ENCODE data around the gene KCNJ5. TPM values are rescaled to one million over a fixed set of nuclear protein-coding genes. Genes with fewer than 3 reads are reported as not detected.
A peak's percentile ranks its signal among the peaks of the same experiment; 100 is the strongest.

The KCNJ5 gene
- total RNA-seq, 1 donor from 2014 or later, result 12.9 TPM

- DNase-seq (no peak), ATAC-seq (no peak)
- intact Hi-C loops (cut with DNase I), result loop anchor here (5.0 kb wide), 1 partner anchor 69 kb away; no protein-coding TSS in a partner anchor
- Histone ChIP-seq H3K9me3 (no peaks in the 10 kb centered on the region), H3K36me3 (no peaks in the 10 kb centered on the region), H3K4me3 (no peak overlapping the region), H3K4me1 (peaks cover 33% of the 10 kb centered on the region), H3K27me3 (ENCODE audit: low read depth) (peaks cover 16% of the 10 kb centered on the region), H3K27ac (no peak overlapping the region)
- TF ChIP-seq, protein P1, sequence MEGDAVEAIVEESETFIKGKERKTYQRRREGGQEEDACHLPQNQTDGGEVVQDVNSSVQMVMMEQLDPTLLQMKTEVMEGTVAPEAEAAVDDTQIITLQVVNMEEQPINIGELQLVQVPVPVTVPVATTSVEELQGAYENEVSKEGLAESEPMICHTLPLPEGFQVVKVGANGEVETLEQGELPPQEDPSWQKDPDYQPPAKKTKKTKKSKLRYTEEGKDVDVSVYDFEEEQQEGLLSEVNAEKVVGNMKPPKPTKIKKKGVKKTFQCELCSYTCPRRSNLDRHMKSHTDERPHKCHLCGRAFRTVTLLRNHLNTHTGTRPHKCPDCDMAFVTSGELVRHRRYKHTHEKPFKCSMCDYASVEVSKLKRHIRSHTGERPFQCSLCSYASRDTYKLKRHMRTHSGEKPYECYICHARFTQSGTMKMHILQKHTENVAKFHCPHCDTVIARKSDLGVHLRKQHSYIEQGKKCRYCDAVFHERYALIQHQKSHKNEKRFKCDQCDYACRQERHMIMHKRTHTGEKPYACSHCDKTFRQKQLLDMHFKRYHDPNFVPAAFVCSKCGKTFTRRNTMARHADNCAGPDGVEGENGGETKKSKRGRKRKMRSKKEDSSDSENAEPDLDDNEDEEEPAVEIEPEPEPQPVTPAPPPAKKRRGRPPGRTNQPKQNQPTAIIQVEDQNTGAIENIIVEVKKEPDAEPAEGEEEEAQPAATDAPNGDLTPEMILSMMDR (IDR thresholded peaks at IDR 0.05), result no peak
Observed at GRCh38 chr11:128888034-128888985, 2.8 kb upstream of the KCNJ5 start.

DNA sequence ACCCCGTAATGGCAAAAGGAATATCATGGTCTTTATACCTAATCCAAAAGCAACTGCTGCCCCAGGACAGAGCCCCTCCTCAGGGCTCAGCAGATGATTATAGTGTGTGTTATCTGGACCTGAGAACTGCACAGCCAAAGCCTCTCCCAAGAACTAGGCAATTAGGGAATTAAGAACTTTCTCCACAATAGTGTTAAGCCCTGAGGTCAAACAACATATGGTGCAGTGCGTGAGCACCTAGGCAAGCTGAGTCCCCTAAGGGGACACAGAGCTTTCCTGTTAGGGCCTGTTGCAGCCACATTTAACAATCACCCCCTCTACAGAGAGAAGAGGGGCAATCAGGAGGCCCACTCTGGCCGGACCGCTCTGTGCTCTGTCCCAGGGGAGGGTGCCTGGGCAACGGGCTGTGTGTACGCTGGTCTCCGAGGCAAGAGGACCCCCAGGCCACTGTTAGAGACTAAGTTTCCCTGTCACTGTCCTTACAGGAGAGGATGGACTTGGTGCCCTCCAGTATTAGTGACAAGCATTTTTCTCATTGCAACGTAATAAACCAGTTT lies 1.4 kb upstream of the KCNJ5 start:
- no peak overlapping the region for H3K27ac ChIP-seq
- no peaks in the 10 kb centered on the region for H3K36me3 ChIP-seq
- peaks cover 45% of the 10 kb centered on the region for H3K4me1 ChIP-seq
- H3K4me3 ChIP-seq, result no peak overlapping the region
- intact Hi-C loops (cut with DNase I), result loop anchor here (5.0 kb wide), 1 partner anchor 68 kb away; no protein-coding TSS in a partner anchor
- peaks cover 16% of the 10 kb centered on the region for H3K27me3 ChIP-seq (ENCODE audit: low read depth)
- no peaks in the 10 kb centered on the region for H3K9me3 ChIP-seq
- TF ChIP-seq, protein P1 (IDR thresholded peaks at IDR 0.05), result no peak
- DNase-seq (no peak), ATAC-seq (no peak)

GRCh38 chr11:128890216-128890542 lies 977 bp upstream of the KCNJ5 start:
- DNase-seq (no peak), ATAC-seq (no peak)
- Histone ChIP-seq H3K4me3 (peak overlapping the region; percentile 62), H3K27me3 (ENCODE audit: low read depth) (peaks cover 16% of the 10 kb centered on the region), H3K4me1 (peaks cover 49% of the 10 kb centered on the region), H3K27ac (peak overlapping the region; percentile 18), H3K36me3 (no peaks in the 10 kb centered on the region), H3K9me3 (no peaks in the 10 kb centered on the region)
- TF ChIP-seq, protein P1 (IDR thresholded peaks at IDR 0.05), result no peak
- intact Hi-C loops (cut with DNase I), result no loop called here

DNA sequence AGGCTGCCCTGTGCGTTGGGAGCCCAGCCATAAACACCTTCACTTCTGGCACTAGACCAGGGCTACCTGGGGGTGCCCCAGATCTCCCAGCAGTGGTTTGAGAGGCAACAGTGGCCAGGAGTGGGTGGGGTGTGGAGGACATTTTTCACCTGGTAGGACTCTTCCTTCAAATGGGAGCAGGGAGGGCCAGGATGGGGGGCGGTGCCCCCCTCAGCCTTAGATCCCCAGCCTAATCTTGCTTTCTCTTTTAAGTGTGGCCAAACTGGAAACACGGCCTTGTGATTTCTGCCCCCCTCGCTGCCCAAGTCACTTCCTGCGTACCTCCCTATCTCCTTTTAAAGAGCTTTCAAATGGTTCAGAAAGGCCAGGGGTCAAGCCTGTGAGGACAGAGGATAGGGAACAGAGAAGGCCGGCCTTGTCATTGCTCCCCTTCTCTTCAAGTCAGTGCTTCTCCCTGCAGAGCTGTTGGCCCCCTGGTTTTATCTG lies 800 bp downstream of the KCNJ5 start:
- TF ChIP-seq, protein P1 (IDR thresholded peaks at IDR 0.05), result no peak
- Histone ChIP-seq H3K4me3 (peak overlapping the region; percentile 62), H3K36me3 (no peaks in the 10 kb centered on the region), H3K27ac (peak overlapping the region; percentile 67), H3K27me3 (ENCODE audit: low read depth) (peaks cover 16% of the 10 kb centered on the region), H3K9me3 (no peaks in the 10 kb centered on the region), H3K4me1 (peaks cover 55% of the 10 kb centered on the region)
- no peak for DNase-seq
- intact Hi-C loops (cut with DNase I), result no loop called here
- peak; percentile 26 to 50 for ATAC-seq

- Histone ChIP-seq H3K4me3 (no peak overlapping the region), H3K27ac (peak overlapping the region; percentile 56), H3K9me3 (no peaks in the 10 kb centered on the region), H3K36me3 (no peaks in the 10 kb centered on the region), H3K27me3 (ENCODE audit: low read depth) (peaks cover 16% of the 10 kb centered on the region), H3K4me1 (peaks cover 56% of the 10 kb centered on the region)
- DNase-seq (no peak), ATAC-seq (no peak)
- intact Hi-C loops (cut with DNase I), result no loop called here
- TF ChIP-seq, protein P1 (IDR thresholded peaks at IDR 0.05), result no peak
Observed at GRCh38 chr11:128892866-128893565, 1.9 kb downstream of the KCNJ5 start.
